H1 (cell line): ENCODE results near the gene GCFC2. TPM values are rescaled to one million over a fixed set of nuclear protein-coding genes. Genes with fewer than 3 reads are reported as not detected.

Experiments used
- ASH2L ChIP-seq: fragments of 200-600, 300-600 bp; sonication (generic); IDR thresholded peaks from one replicate; pipeline ENCODE4 v1.7.1; 2017; ENCODE audit warnings: low read length
- BCL11A ChIP-seq, 2 experiments: IDR thresholded peaks; one replicate each; pipeline ENCODE4 v1.6.1; 2011; ENCODE audit warnings: low read depth in 2 of 2, low read length in 2 of 2, mild to moderate bottlenecking in 2 of 2
- BRCA1 ChIP-seq: IDR thresholded peaks from 2 replicates; pipeline ENCODE4 v1.6.1; 2012; ENCODE audit warnings: low read depth, low read length, improper control_type of control experiment
- CBX8 ChIP-seq: fragments of 300-800, 300-1000 bp; sonication (generic); IDR thresholded peaks from 2 replicates; pipeline ENCODE4 v1.7.1; 2016; ENCODE audit warnings: low read depth, low read length, borderline replicate concordance
- CREB1 ChIP-seq: IDR thresholded peaks from 2 replicates; pipeline ENCODE4 v1.6.1; 2012; ENCODE audit warnings: inconsistent platforms
- JUND ChIP-seq: IDR thresholded peaks from 2 replicates; pipeline ENCODE4 v1.6.1; 2011; ENCODE audit warnings: mild to moderate bottlenecking, improper control_type of control experiment, low read length
- SAP30 ChIP-seq: fragments of 300-600 bp; sonication (generic); IDR thresholded peaks from 2 replicates; pipeline ENCODE4 v1.7.1; 2012; ENCODE audit warnings: low read length, moderate library complexity, mild to moderate bottlenecking, inconsistent platforms; ENCODE audit not compliant: insufficient read depth, insufficient replicate concordance
- SIN3A ChIP-seq, 2 experiments: IDR thresholded peaks in 1 of 2; conservative IDR thresholded peaks in 1 of 2; 2 replicates each; pipeline ENCODE4 v1.6.1; 2011 to 2012; ENCODE audit warnings: low read length in 2 of 2, improper control_type of control experiment in 1 of 2, low read depth in 1 of 2, mild to moderate bottlenecking in 1 of 2
- SIRT6 ChIP-seq: IDR thresholded peaks from one replicate; pipeline ENCODE4 v1.7.1; 2012; ENCODE audit warnings: low read length, inconsistent platforms
- polyA plus RNA-seq, 7 experiments: library from polyadenylated mRNA; depleted of rRNA in 3 of 7; stranded (reverse) in 5 of 7; unstranded in 2 of 7; fragments of >200 nt in 5 of 7; fragments of 200-250 nt in 2 of 7; gene quantifications; 1 replicate in 5 of 7; 2 replicates in 1 of 7; 4 replicates in 1 of 7; pipeline versions ENCODE4 v1.2.1 to v1.2.3, GENCODE V29; 2011 to 2013; ENCODE audit warnings: missing spikeins in 2 of 7, mixed read lengths in 2 of 7
- total RNA-seq: library from RNA; stranded (reverse); fragmentation: NEBNext Ultra II Directional; extraction: Animal tissue kit (Norgen Biotek cat#: 25700); gene quantifications from 2 replicates; pipeline ENCODE4 v1.2.1, GENCODE V29; 2021

The GCFC2 gene
- total and polyA plus RNA-seq, 2 of the 8 experiments (the other 6 are each of a cell fraction or from before 2014, with no cell fraction given), result 5.6 to 19.1 TPM

GRCh38 chr2:75637568-75637967 lies 73.1 kb downstream of the GCFC2 start (continued):
- TF ChIP-seq SAP30, result no peak
- TF ChIP-seq JUND, result no peak
- TF ChIP-seq SIRT6, result no peak
- TF ChIP-seq BRCA1, result no peak
- TF ChIP-seq BCL11A (IDR thresholded peaks at IDR 0.05; ENCODE audit: low read depth in 2 of 2, low read length in 2 of 2), result no peak
- TF ChIP-seq ASH2L, result no peak
- no peak for TF ChIP-seq CREB1
- TF ChIP-seq CBX8, result no peak
- no peak for TF ChIP-seq SIN3A (conservative IDR thresholded peaks at IDR 0.05 in 1 of 2, IDR thresholded peaks at IDR 0.05 in 1 of 2; ENCODE audit: low read depth in 1 of 2, low read length in 2 of 2)
